Pancreas (tissue), 10 donors: ENCODE results near the gene KIAA1549. TPM values are rescaled to one million over a fixed set of nuclear protein-coding genes. Genes with fewer than 3 reads are reported as not detected.

Source experiments
- ATAC-seq, 4 donors: fragments of 200-7000 bp; cut with Tn5 transposase; one replicate each; pipeline versions ENCODE4 v1.8.0 to v1.9.1; 2020; ENCODE audit warnings: mild to moderate bottlenecking in 4 of 4, moderate library complexity in 4 of 4
- DNase-seq, 6 donors: peaks; one replicate each; pipeline ENCODE4 v3.0.0-alpha.2; 2020
- FAIRE-seq: peaks from 2 replicates; lab custom pipeline; 2012; peaks lifted over from hg19 to GRCh38; lab: Jason Lieb, UNC
- H3K27ac ChIP-seq, 4 donors: fragments of 200-600 bp; sonication (generic); 1 replicate in 3 of 4; 2 replicates in 1 of 4; pipeline versions ENCODE4 v1.5.0 to v1.8.0; 2020
- H3K27me3 ChIP-seq, 4 donors: fragments of 200-600 bp; one replicate each; pipeline ENCODE4 v1.8.0; 2021
- H3K36me3 ChIP-seq, 3 donors: fragments of 200-600 bp; sonication (generic) in 1 of 3; one replicate each; pipeline versions ENCODE4 v1.5.0 to v1.8.0; 2020 to 2021
- H3K4me1 ChIP-seq, 3 donors: fragments of 200-600 bp; one replicate each; pipeline ENCODE4 v1.8.0; 2021
- H3K4me3 ChIP-seq, 4 donors: fragments of 200-600 bp; sonication (generic) in 2 of 4; one replicate each; pipeline versions ENCODE4 v1.5.0 to v1.8.0; 2020 to 2021
- H3K9me3 ChIP-seq, 4 donors: fragments of 200-600 bp; one replicate each; pipeline ENCODE4 v1.8.0; 2021
- WGBS, 2 donors: extraction: QIAGEN DNeasy Blood & Tissue Kit; methylation state at CpG; one replicate each; pipeline ENCODE4 v1.1.7; 2013; 5-methylcytosine and 5-hydroxymethylcytosine counted together
- intact Hi-C, 3 donors: fragments of 100-400 bp; cut with DNase I; formaldehyde crosslinking; loops; one replicate each; pipeline versions ENCODE4 v1.11.1 to v1.14.2; 2022
- polyA plus RNA-seq, 2 donors: library from polyadenylated mRNA; stranded (reverse); fragments of 200-250 nt; gene quantifications; one replicate each; pipeline ENCODE4 v1.2.3, GENCODE V29; 2013
- total RNA-seq, 6 donors: library from RNA; stranded (reverse); fragmentation: NEBNext Ultra II Directional in 4 of 6; extraction: Animal tissue kit (Norgen Biotek cat#: 25700) in 4 of 6; gene quantifications; one replicate each; pipeline versions ENCODE4 v1.2.1 to v1.2.4, GENCODE V29; 2021 to 2023
- TF ChIP-seq, protein P1 (sequence below), 4 donors: fragments of 200-600 bp; sonication (generic) in 3 of 4; IDR thresholded peaks; one replicate each; pipeline versions ENCODE4 v1.5.0 to v1.8.0; 2021; ENCODE audit warnings: antibody characterized with exemption in 4 of 4
- donor health status: healthy with polysubstance abuse.
- donor health status: DM: no; HTN: no; CAD: no; lungs with moderate emphysema.
- donor health status: DM: no; HTN: no; CAD: no.
- donor health status: control.
- donor health status: control.
- donor health status: Bipolar disorder and iron deficiency.
- donor health status: DM: yes; HTN: yes; CAD: no.
- donor health status: DM: no; HTN: no; CAD: no.
- donor health status: DM: no; HTN: no; CAD: no.
- donor health status: DM: yes; HTN: yes; CAD: no.

Gene KIAA1549
- total and polyA plus RNA-seq, 8 donors, result 1.9 to 8.0 (median 7.0) TPM

DNA sequence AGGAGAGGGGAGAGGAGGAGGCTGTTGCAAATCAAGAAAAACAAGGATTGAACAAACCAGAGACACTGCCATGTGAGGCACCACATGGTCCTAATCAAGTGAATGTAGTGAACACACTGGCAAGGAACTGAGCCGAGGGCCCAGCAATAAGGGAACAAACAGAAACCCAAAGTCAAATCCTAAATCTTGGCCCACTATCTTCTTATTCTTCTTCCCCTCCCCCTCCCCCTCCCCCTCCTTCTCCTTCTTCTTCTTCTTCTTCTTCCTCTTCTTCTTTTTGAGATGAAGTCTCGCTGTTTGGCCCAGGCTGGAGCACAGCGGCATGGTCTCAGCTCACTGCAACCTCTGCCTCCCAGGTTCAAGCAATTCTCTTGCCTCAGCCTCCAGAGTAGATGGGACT is 24.0 kb downstream of the KIAA1549 start:
- Histone ChIP-seq H3K27ac (no peak overlapping the region), H3K27me3 (no peaks in the 10 kb centered on the region), H3K36me3 (no peaks in the 10 kb centered on the region), H3K9me3 (no peaks in the 10 kb centered on the region), H3K4me3 (no peak overlapping the region), H3K4me1 (peaks cover 18 to 34% (median 31%) of the 10 kb centered on the region in 3 donors)
- TF ChIP-seq, protein P1, sequence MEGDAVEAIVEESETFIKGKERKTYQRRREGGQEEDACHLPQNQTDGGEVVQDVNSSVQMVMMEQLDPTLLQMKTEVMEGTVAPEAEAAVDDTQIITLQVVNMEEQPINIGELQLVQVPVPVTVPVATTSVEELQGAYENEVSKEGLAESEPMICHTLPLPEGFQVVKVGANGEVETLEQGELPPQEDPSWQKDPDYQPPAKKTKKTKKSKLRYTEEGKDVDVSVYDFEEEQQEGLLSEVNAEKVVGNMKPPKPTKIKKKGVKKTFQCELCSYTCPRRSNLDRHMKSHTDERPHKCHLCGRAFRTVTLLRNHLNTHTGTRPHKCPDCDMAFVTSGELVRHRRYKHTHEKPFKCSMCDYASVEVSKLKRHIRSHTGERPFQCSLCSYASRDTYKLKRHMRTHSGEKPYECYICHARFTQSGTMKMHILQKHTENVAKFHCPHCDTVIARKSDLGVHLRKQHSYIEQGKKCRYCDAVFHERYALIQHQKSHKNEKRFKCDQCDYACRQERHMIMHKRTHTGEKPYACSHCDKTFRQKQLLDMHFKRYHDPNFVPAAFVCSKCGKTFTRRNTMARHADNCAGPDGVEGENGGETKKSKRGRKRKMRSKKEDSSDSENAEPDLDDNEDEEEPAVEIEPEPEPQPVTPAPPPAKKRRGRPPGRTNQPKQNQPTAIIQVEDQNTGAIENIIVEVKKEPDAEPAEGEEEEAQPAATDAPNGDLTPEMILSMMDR (IDR thresholded peaks at IDR 0.05), result no peak
- FAIRE-seq, result no peak
- WGBS, 2 donors, result 95 to 98% methylated on average over 3 of the region's 3 CpGs
- no peak for ATAC-seq
- no peak for DNase-seq
- intact Hi-C loops, result no loop called here

DNA sequence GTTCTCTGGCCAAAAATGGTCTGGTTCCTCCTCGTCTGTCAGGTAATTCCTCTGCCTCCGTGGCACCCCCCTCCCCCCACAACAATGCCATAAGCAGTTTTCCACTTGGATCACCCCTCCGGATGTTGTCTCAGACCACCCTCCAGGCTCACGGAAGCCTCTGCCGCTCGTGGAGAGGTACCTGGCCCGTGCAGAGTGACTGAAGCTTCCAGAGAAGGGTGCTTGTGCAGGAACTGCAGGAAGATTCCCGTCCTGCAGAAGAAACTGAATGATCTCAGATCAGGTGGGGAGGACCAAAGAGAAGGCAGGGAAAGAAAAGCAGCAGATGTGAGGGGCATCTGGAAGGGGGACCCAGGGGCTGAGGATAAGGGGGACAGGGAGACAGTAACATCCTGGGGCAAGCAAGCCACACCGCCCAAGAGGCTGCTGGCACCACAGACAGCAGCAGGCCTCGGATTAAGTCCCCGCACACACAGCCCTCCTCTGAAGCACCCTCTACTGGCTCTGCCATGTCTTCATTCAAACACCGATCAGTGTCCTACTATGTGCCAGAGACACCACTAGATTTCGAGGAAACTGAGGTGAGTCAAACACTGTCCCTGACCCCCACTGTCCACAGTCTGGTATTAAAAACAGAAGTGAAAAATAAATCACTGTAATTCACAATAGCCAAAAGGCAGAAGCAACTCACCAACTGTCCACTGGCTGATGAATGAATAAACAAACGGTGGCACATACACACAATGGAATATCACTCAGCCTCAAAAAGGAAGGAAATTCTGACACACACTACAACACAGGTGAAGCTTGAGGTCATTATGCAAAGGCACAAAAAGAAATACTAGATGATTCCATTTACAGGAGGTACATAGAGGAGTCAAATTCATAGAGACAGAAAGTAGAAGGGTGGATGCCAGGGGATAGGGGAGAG is 26.4 kb downstream of the KIAA1549 start:
- TF ChIP-seq, protein P1 (IDR thresholded peaks at IDR 0.05), result no peak
- H3K4me3 ChIP-seq, result no peak overlapping the region
- 83 to 88% methylated on average over 14 of the region's 14 CpGs for WGBS, 2 donors
- no peak for ATAC-seq
- no peaks in the 10 kb centered on the region for H3K27me3 ChIP-seq
- peaks cover 5 to 22% (median 21%) of the 10 kb centered on the region in 3 donors for H3K4me1 ChIP-seq
- FAIRE-seq, result no peak
- no peaks in the 10 kb centered on the region for H3K36me3 ChIP-seq
- no peaks in the 10 kb centered on the region for H3K9me3 ChIP-seq
- DNase-seq, result no peak
- no peak overlapping the region for H3K27ac ChIP-seq
- intact Hi-C loops, result no loop called here

DNA sequence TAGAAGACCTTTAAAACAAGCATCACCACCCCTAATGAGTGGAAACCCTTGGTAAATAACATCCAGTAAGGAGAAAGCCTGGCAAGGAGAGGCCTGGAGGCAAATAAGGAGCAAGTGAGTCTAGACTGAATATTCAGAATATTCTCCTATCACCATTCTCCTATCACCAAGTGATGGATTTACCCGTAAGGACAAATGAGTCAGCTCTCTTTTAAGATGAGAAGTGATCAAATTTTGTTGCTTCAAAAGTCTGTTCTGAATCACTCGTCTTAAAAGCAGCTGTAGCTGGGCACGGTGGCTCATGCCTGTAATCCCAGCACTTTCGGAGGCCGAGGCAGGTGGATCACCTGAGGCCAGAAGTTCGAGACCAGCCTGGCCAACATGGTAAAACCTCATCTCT is 28.4 kb downstream of the KIAA1549 start:
- DNase-seq, result no peak
- TF ChIP-seq, protein P1 (IDR thresholded peaks at IDR 0.05), result no peak
- H3K4me1 ChIP-seq, result peaks cover 2 to 5% (median 4%) of the 10 kb centered on the region in 3 donors
- no peaks in the 10 kb centered on the region for H3K36me3 ChIP-seq
- no peak for ATAC-seq
- no peaks in the 10 kb centered on the region for H3K9me3 ChIP-seq
- intact Hi-C loops, result no loop called here
- H3K27ac ChIP-seq, result no peak overlapping the region
- no peak for FAIRE-seq
- H3K27me3 ChIP-seq, result no peaks in the 10 kb centered on the region
- 93 to 94% methylated on average over 6 of the region's 6 CpGs for WGBS, 2 donors
- H3K4me3 ChIP-seq, result no peak overlapping the region

DNA sequence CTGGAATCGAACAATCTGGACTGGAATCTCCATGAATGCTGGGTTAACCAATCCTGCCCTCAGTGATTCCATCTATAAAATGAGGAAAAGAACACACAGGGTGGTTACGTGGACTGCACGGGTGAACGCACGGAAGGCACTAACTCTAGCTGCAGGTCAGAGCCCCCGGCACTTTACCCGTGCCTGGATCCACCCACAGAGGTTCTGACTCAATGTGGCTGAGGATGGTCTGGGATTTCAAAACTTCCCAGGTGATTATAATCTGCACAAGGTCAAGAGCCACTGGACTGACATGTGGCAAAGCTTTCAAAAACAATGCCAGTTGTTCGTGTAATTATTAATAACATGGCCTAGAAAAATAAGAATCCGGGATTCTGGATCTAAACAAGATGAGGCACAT is 29.2 kb downstream of the KIAA1549 start:
- no peak for FAIRE-seq
- Histone ChIP-seq H3K9me3 (no peaks in the 10 kb centered on the region), H3K27ac (no peak overlapping the region), H3K4me3 (no peak overlapping the region), H3K4me1 (peaks cover 0 to 5% (median 4%) of the 10 kb centered on the region in 3 donors), H3K27me3 (no peaks in the 10 kb centered on the region), H3K36me3 (no peaks in the 10 kb centered on the region)
- TF ChIP-seq, protein P1 (IDR thresholded peaks at IDR 0.05), result no peak
- ATAC-seq, result peak in 1 of 4 donors; percentile 22
- WGBS, 2 donors, result 73 to 77% methylated on average over 9 of the region's 9 CpGs
- intact Hi-C loops, result no loop called here
- no peak for DNase-seq
